NOMO-1 treated with DMSO at 0.1 percent for 48 hours (cell line): Measurements from ENCODE around the gene MAP1LC3B2.

Experiments used
- DNase-seq: peaks from one replicate; lab custom pipeline; 2025; ENCODE audit not compliant: unreplicated experiment; lab: John Stamatoyannopoulos, UW

MAP1LC3B2 gene

DNA sequence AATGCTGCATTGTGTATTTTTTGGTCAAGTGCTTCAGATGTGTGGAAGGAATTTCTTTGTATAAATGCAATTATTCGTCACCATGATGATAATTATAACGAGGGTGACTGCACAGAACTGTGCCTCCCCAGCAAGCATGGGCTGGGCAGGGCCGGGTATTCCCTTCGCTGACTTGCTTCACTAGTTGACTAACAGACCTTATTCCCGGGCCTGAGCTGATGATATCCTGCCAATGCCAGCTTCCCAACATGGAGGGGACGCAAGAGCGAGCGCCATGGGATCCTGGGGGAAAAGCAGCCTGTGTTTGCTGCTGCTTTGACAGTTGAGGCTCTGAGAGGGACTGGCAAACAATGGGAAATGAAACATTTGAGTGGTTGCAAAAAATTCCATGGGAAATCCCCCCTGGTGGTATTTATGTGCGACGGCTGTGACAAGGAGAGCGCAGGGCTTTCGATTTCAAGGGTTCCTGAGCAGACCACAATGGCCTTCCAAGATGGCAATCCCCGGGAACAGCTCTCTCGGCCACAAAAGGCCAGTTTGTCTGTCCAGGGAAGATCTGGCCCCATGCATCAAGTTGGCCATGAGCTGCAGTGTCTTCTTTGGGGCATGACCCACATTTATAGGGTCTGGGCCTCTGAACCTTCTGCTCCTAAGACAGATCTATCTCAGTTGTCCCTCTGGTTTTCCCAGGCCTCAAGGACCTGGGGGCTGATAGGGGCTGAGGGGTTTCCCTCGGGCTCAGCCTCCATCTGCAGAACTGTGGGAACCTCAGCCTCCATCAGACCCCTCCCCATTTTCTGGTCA is 21.9 kb upstream of the MAP1LC3B2 start:
- no peak for DNase-seq

DNA sequence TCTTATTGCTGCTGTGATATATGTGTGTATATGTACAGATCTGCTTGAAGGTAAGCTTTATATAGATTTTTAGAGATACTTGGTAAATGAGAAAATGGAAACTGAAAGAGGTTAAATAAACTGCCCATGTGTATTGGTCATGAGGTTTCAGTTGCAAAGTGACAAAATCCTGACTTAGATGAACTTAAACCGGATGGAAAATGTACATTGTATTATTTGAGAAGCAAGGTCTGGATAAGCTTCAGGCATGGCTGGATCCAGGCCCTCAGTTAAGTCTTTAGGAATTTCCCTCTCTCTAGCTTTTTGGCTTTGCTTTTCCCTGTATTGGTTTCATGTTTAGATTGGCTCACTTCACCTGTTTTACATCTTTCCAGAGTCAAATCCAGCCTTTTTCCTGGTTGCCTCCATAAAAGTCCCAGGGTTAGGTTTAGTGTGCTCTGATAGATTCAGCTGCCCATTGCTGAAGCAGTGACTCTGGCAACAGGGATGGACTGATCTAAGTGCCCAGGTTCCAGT is 21.0 kb upstream of the MAP1LC3B2 start:
- no peak for DNase-seq

DNA sequence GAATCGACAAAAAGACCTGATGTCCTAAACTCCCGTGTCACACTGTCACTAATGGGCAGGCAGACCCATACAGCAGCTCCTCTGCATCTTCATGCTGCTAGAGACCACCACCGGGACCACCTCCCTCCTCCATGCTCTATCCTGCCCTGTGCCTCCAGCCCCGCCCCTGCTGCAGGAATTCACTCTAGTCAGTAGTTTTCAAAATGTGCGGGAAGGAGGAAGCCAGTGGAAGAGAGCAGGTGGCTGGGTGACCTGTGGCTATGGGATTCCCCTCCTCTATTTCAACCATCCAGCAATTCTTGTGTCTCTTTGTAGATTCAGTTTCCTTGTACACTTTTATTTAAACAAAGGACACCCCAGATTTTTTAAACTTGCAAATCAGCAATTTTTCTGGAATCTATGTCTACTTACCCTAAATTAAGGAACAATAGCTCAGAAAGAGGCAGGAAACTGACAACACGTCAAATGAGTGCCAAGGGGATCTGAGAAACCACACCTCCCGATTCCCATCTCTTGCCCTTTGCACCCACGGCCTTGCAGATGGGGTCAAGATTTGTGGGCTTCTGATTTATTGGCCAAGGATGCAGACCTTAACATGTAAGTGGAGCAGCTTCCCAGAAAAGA is 20.4 kb upstream of the MAP1LC3B2 start:
- no peak for DNase-seq

DNA sequence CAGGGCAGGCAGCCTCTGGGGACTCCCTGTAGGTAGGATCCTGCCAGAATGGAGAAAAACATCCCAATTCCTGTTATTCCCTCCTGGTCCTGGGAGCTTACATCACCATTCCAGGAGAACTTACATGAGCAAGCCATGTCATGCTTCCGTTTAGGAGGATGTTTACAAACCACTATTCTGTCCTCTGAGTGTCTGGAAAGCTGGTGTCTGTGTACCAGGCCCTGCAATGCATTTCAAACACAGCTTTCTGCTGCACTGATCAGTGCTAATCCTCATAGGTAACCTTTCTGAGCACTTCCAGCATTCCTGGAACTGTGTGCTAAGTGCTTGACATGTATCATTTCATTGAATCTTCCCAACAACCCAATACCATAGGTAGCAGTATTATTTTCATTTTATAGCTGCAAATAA is 19.8 kb upstream of the MAP1LC3B2 start:
- no peak for DNase-seq

DNA sequence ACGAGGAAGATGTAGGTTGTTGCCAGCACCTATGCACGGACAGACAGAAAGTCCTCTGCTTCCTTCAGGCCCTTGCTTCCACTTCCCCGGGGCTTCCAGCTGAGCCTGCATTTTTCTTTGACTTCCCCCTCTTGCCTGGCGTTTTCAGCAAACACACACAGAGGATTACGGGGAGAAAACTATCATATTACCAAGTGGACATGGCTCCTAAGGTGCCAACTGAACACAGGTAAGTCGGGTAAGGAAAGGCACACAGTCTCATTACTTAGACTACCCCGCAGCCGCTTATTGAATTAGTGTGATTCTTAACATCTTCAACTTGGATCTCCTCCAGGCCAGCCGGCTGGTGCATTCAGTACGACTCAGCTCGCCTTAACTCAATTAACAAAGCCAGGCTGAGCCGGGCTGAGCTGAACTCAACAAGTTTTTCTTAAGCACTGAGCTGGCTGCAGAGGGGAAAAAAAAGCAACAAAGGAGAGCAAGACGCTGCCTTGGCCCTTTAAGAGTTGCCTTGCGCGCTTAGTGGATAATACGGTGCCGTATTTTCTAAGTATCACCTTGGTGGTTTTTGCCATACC is 19.2 kb upstream of the MAP1LC3B2 start:
- no peak for DNase-seq

DNA sequence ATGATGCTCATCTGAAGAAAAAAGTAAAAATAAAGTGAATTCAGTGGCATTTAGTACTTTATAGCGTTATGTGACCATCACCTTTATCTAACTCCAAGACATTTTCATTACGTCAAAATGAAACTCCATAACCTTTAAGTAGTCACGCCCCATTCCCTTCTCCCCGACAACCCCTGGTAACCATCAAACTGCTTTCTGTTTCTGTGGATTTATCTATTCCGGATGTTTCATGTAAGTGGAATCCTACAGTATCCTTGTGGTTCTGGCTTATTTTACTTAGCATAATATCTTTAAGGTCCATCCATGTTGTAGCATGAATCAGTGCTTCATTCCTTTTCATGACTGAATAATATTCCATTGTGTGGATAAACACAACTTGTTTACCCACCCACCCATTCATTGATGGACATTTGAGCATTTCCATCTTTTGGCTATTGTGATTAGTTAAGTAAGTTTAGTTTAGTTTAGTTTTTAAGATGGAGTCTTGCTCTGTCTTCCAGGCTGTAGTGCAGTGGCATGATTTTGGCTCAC is 18.5 kb upstream of the MAP1LC3B2 start:
- no peak for DNase-seq

DNA sequence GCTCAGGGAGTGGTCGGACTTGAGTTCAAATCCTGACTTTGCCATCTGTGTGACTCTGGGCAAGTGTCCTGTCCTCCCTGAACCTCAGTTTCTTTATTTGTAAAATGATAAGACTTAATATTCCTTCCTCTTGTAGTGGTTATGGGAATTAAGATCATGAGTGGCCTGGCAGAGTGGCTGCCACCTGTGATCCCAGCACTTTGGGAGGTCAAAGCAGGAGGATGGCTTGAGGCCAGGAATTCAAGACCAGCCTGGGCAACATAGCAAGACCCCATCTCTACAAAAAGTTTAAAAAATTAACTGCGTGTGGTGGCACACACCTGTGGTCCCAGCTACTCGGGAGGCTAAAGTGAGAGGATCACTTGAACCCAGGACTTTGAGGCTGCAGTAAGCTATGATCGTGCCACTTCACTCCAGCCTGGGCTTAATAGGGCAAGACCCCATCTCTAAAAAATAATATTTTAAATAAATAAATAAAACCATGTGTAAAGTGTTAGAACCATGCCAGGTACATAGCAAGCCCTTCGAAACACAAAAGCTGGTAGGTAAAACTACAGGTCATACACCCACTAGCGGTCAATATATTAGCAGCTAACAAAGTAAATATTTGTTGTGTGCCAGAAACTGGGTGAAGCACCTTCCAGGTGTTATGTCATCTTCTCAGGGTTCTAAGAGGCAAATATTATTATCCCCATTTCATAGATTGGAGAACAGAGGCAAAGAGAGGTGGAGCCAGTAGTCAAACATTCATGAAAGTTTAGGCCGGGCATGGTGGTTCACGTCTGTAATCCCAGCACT is 17.4 kb upstream of the MAP1LC3B2 start:
- no peak for DNase-seq

DNA sequence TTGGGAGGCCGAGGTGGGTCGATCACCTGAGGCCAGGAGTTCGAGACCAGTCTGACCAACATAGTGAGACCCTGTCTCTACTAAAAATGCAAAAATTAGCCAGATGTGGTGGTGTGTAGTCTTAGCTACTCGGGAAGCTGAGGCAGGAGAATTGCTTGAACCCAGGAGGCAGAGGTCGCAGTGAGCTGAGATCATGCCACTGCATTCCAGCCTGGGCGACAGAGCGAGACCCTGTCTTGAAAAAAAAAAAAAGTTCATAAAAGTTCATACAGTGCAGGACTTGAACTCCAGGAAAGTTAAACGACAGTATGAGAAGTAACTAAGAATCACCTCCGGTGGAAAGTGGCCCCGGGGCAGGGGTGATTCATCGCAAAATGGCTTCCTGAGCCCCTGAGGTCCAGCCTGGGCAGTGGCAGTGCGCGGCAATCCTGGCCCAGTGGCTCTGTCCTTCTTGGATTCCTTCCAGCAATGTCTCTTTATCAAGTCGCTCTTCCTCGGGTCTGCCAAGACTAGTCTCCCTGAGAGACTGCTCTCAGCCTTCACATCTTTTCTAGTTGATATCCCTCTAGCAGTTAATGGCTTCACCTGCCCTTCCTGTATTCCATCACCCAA is 16.7 kb upstream of the MAP1LC3B2 start:
- DNase-seq: no peak

DNA sequence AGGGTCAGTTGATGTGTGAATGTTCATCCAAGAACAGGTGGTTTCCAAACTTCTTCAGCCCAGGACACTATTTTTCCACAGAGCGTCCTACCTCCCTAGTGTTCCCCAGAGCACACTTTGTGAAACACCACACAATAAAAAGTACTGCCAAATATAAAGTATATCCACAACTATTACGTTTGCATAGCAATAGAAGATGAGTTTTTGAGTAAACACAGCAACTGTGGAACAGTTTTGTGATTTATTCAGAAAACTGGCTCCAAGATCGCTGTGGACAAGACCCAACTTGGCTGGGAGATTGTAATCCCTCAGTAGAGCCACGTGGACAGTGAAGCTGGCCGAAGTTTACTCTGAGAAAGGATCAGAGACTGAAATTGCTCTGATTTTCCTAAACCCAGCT is 14.5 kb upstream of the MAP1LC3B2 start:
- DNase-seq: no peak

DNA sequence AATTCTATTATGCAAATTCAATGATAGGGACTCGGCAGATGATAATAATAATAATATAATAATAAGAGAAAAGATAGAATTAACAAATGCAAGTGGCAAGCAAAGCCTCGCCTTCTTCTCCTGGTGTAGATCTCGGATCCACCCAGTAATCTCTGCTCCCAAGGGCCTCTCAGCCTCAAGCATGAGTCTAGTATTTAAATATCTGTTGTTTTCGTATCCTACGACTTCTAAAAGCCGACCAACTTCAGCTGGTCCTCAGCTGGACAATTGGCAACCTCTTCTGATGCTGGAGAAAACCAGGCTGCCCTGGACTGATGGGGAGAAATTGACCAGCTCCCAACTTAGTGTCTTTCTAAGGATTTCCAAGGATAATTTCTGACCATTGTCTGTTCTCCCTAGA is 14.0 kb upstream of the MAP1LC3B2 start:
- DNase-seq: no peak

DNA sequence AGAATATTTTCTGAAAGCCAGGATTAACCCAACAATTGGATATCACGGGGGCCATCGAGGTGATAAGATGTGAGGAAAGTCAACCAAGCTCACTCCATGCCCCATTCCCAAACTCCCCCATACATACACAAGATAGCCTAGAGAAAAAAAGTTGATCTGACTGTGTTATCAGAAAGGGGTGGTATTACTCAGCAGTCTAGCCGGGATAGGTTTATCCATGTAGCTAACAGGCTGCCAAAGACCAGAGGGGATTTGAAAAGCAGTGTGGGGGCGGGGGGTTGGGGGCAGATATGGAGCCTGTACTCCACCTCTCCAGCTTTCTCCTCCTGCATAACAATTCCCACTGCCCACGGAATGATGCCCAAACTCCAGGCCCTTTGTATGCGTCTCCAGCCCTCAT is 13.2 kb upstream of the MAP1LC3B2 start:
- no peak for DNase-seq

DNA sequence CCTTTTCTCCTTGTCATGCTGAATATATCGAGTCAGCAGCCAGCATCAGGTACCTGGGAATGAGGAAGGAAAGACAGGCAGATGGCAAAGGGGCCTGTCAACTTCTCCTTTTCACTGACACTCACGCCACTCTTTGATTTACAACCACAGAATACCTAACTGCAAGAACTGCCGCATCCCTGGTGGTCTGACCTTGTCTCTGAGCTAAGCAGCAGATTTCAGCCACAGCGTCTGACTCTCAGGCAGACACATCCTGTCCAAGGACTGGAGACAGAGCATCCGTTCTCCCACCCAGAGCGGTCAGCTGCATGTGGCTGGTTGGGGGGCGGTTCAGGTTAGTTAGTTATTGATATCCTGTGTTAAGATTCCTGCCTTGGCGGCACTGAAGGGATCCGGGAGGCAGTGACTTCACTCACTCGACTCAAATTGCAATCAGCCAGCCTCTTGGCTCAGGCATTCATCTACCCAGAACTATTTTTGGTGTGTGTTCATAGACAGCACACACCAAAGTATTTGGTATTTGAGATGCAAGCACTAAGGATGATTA is 11.2 kb upstream of the MAP1LC3B2 start:
- DNase-seq: peak; percentile 97

DNA sequence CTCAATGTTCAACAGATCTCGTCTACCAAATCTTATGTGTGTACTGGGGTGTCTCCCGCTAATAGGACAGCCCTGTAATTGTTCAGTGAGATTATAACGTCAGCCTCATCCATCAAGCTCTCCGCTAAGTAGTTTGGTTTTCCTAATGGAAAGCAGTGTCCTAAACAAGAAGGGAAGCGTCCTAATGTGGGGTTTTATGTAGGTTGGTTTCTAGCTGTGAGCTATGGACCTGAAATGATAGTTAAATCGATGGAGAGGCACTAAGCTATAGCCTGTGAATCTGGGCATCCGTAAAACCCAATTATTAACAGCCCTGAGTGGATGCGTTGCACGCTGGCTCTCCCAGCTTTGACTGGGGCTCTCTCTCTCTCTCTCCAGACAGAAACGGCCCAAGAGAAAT is 9.2 kb upstream of the MAP1LC3B2 start:
- DNase-seq: no peak

DNA sequence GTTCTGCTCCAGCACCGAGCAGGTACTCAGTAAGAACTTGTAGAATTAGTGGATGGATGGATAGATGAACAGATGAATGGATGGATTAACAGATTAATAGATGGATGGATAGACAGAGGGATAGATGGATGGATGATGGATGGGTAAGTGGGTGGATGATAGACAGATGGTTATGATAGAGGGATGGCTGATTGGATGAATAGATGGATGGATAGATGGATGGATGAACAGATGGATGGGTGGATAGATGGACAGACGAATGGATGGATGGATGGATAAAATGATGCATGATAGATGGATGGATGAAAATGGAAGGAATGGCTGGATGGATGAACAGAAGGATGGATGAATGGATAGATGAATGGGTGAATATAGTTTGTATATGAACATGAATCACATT is 8.0 kb upstream of the MAP1LC3B2 start:
- no peak for DNase-seq

DNA sequence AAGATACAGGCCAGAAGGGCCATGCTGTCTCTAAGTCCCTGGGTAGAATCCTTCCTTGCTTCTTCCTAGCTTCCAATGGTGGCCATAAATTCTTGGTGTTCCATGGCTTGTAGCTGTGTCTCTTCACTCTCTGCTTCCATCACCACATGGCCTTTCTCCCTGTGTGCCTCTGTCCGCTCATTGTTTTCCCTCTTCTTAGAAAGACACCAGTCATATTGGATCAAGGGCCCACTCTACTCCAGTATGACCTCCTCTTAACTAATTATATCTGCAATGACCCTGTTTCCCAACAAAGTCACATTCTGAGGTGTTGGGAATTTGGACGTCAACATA is 7.6 kb upstream of the MAP1LC3B2 start:
- DNase-seq: no peak

DNA sequence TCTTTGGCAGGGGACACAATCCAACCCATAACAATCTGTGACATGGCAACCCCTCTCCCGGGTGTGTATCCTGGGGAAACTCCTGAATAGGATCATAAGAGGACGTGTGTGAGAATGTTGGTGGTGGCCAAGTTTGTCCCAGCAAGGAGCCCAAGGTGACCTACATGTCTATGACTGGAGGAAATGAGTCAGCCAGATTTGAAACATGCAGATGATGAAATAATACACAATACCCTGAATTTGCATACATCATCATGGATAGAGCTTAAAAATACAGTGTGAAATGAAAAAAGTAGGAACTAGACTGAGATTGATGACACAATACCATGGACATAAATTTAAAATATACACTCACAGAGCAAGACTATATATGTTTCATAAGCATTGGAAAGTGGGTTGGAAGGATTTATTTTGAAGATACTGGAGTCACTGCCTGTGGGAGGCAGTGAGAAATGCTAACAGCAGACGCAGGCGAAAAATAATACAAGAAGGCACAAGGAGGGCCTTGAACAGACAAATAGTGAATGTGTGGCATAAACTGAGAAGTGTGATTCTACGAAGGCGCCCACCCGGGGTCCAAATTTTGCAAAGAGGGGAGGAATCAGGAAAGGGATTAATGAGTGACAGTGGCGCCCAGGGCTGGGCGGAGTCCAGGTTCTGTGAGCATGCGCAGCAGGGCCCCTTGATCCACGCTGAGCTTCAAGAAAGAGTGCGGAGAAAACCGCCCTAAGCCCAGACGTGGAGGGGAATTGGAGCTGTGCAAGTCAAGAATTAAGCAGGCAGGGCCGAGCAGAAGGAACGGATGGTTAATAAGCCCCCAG is 7.0 kb upstream of the MAP1LC3B2 start:
- peak; percentile 97 for DNase-seq

DNA sequence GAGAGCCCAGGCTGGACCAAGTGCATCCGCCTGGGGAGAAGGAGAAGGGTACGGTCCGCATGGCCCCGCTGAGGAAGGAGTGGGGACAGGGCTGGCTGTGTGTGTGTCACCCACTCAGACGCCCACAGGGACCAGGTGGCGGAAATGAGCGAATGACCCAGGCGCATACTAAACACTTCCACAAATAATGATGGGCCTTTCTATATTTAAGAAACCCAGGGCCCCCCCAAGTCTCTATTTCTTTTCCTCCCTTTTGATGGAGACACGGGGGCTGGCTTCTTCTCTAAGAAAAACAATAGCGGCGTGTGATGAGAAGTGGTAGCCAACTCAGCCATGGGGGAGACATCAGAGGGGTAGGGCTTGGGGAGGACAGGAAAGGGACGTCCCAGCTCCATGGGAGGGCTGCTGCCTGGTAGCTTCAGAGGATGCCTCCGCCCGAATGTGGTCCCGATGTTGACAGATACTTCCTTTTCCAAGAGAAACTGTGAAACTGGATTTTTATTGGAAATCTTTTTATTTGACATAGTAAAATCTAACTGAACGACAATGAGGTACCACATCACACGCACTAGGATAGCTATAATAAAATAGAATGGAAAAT is 6.3 kb upstream of the MAP1LC3B2 start:
- DNase-seq: peak; percentile 14

DNA sequence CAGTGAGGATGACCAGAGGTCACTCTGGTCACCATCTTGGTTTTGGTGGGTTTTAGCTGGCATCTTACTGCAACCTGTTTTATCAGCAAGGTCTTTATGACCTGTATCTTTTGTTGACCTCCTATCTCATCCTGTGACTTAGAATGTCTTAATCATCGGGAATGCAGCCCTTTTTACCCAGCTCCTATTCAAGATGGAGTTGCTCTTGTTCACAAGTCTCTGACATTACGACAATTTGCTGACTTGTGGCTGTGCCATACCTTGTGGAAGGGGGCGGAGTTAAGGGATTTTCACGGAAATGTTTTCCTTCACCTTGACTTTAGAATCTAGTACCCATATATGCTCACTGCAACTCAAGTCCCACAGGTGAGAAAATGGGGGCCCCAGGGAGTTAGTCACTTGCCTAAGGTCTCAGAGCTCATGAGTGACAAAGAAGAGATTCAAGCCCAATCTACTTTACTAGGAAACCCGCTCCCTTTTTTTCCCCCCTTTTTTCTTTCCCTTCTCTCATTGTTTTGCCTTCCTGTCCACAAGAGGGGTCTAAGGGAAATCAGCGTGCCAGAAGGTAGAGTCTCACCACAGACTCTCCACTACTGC is 2.7 kb upstream of the MAP1LC3B2 start:
- DNase-seq: no peak
